Skeletal muscle tissue (tissue), 4 donors: ENCODE measurements around the gene INTS1. TPM values are rescaled to one million over a fixed set of nuclear protein-coding genes. Genes with fewer than 3 reads are reported as not detected.

Source experiments
- H3K27ac ChIP-seq: one replicate; pipeline ENCODE4 v1.7.0; 2013; ENCODE audit warnings: mild to moderate bottlenecking, low read depth, low read length, inconsistent platforms
- H3K27me3 ChIP-seq, 3 donors: one replicate each; pipeline ENCODE4 v1.7.0; 2013; ENCODE audit warnings: low read length in 3 of 3; ENCODE audit not compliant: control insufficient read depth in 3 of 3, insufficient read depth in 3 of 3
- H3K36me3 ChIP-seq, 3 donors: one replicate each; pipeline ENCODE4 v1.7.0; 2013; ENCODE audit warnings: low read length in 3 of 3; ENCODE audit not compliant: control insufficient read depth in 3 of 3, insufficient read depth in 3 of 3
- H3K4me1 ChIP-seq, 3 donors: one replicate each; pipeline ENCODE4 v1.7.0; 2013; ENCODE audit warnings: low read length in 3 of 3, mild to moderate bottlenecking in 3 of 3; ENCODE audit not compliant: control insufficient read depth in 3 of 3, insufficient read depth in 3 of 3
- H3K4me3 ChIP-seq, 3 donors: one replicate each; pipeline ENCODE4 v1.7.0; 2013; ENCODE audit warnings: low read length in 3 of 3
- H3K9ac ChIP-seq, 3 donors: one replicate each; pipeline ENCODE4 v1.7.0; 2013; ENCODE audit warnings: low read length in 3 of 3, mild to moderate bottlenecking in 3 of 3, moderate library complexity in 2 of 3, low read depth in 1 of 3
- H3K9me3 ChIP-seq, 3 donors: one replicate each; pipeline ENCODE4 v1.7.0; 2013; ENCODE audit warnings: low read length in 3 of 3; ENCODE audit not compliant: control insufficient read depth in 3 of 3
- total RNA-seq: library from RNA; depleted of rRNA; stranded (reverse); fragments of >200 nt; gene quantifications from one replicate; pipeline ENCODE4 v1.2.3, GENCODE V29; 2014
- donor health status: Osteomylitis.

INTS1 gene
- total RNA-seq, 1 donor from 2014 or later, result 16.7 TPM

DNA sequence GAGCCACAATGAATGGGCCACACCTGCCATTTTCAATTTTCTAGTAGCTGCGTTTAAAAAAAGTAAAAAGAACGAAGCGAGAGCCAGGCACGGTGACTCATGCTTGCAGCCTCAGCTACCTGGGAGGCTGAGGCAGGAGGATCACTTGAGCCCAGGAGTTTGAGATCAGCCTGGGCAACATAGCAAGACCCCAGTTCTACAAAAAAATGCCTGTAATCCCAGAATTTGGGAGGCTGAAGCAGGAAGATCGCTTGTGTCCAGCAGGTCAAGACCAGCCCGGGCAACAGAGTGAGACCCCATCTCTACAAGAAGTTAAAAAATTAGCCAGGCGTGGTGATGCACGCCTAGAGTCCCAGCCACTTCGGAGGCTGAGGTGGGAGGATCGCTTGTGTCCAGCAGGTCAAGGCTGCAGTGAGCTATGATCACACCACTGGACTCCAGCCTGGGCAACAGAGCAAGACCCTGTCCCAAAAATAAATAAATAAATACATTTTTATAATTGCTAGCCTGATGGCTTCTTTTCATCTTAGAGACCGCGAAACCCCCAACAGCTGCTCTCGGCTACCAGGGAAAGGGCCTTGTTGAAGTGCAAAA lies 77.0 kb downstream of the INTS1 start:
- Histone ChIP-seq H3K27me3 (peaks cover 33 to 52% (median 51%) of the 10 kb centered on the region in 3 donors), H3K36me3 (no peaks in the 10 kb centered on the region), H3K9ac (no peak overlapping the region)

DNA sequence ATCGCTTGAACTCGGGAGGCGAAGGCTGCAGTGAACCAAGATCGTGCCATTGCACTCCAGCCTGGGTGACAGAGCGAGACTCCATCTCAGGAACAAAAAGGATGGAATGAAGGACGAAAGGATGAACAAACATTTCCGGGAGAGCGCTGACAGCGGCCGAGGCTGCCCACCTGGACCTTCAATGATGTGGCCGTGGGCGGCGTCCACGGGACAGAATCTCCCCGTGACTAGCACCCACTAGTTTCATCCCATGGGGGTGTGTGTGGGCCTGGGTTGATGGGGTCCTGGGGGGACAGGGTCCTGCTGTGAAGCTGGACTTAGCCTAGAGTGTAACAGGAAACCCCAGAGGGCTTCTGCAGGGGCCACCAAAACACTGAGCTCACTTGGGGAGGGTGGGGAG lies 77.7 kb downstream of the INTS1 start:
- Histone ChIP-seq H3K27me3 (peaks cover 36 to 56% (median 52%) of the 10 kb centered on the region in 3 donors), H3K27ac (no peak overlapping the region), H3K4me3 (no peak overlapping the region), H3K4me1 (peaks cover 0 to 3% (median 0%) of the 10 kb centered on the region in 3 donors), H3K9me3 (no peaks in the 10 kb centered on the region), H3K9ac (no peak overlapping the region), H3K36me3 (no peaks in the 10 kb centered on the region)

More for the DNA sequence above, 77.0 kb downstream of the INTS1 start:
- peaks cover 0 to 3% (median 3%) of the 10 kb centered on the region in 3 donors for H3K4me1 ChIP-seq
- H3K27ac ChIP-seq, result no peak overlapping the region
- H3K9me3 ChIP-seq, result no peaks in the 10 kb centered on the region
- H3K4me3 ChIP-seq, result no peak overlapping the region

DNA sequence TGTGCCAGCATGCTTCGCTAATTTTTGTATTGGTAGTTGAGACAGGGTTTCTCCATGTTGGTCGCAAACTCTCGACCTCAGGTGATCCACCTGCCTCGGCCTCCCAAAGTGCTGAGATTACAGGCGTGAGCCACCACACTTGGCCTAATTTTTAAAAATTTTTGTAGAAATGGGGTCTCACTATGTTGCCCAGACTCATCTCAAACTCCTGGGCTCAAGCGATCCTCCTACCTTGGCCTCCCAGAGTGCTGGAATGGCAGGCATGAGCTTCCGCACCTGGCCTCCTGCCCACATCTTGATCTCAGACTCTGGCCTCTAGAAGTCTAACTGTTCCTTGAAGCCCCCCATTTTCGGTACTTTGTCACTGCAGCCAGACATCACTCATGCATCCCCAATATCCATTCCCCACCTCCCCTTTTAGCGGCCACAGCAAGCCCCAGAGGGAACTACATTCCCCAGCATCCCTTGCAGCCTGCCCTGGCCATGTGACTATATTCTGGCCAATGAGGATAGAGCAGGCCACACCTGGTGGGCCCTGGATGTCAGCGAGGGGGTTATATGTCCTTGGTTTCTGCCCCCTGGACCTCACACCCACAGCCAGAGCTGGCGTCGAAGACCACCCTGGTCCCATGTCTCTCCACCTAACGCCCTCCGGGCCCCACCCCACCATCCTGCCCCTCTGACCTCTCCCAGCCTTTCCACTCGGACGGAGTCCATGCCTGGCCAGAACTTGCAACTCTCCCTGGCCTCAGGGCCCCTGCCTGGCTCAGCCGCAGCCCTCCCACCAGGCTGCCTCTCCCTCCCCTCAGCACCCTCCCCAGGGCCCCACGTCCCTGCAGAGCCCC lies 78.7 kb downstream of the INTS1 start:
- peaks cover 39 to 54% (median 52%) of the 10 kb centered on the region in 3 donors for H3K27me3 ChIP-seq
- no peaks in the 10 kb centered on the region for H3K36me3 ChIP-seq
- no peaks in the 10 kb centered on the region for H3K9me3 ChIP-seq

DNA sequence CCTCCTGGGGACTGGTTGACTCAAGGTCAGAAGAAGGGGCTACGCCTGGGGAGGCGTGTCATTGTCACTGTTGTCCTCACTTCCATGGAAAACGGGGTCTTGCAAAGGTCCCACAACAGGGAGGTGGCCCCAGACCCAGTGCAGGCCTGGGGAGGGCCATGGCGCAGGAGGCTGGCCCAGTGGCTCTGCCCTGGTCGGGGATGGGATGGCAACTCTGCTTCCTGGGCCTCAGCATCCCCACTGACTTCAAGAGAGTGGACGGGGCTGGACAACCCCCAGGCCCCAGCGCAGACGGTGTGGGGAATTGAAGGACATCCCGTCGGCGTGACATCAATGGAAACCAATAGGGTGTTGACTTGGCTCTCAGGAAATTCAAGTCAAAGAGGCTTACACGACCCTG lies 80.1 kb downstream of the INTS1 start:
- no peak overlapping the region for H3K9ac ChIP-seq
- H3K4me3 ChIP-seq, result no peak overlapping the region
- peaks cover 37 to 50% (median 46%) of the 10 kb centered on the region in 3 donors for H3K27me3 ChIP-seq
- peaks cover 0 to 3% (median 0%) of the 10 kb centered on the region in 3 donors for H3K4me1 ChIP-seq
- no peaks in the 10 kb centered on the region for H3K9me3 ChIP-seq
- H3K36me3 ChIP-seq, result no peaks in the 10 kb centered on the region
- H3K27ac ChIP-seq, result no peak overlapping the region

More for the DNA sequence above, 78.7 kb downstream of the INTS1 start:
- Histone ChIP-seq H3K9ac (no peak overlapping the region), H3K4me1 (peaks cover 0 to 3% (median 0%) of the 10 kb centered on the region in 3 donors), H3K4me3 (no peak overlapping the region), H3K27ac (no peak overlapping the region)

DNA sequence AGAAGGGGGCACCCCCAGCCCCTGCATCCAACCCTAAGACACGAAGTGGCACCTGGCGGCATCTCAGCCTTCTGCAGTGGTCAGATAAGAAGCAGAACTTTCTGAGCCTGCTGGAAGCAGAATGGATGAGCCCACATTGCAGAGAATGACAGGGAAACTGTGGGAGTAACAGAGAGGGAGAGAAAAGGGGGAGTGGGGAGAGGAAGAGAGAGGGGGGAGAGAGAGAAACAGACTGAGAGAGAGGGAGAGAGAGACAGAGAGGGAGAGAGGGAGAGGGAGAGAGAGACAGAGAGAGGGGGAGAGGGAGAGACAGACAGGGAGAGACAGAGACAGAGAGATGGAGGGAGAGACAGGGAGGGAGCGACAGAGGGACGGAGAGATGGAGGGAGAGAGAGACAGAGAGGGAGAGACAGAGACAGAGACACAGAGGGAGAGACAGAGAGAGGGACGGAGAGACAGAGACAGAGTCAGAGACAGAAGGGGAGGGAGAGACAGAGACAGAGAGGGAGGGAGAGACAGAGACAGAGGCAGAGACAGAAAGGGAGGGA lies 80.9 kb downstream of the INTS1 start:
- Histone ChIP-seq H3K4me1 (peaks cover 0 to 3% (median 0%) of the 10 kb centered on the region in 3 donors), H3K27me3 (peaks cover 37 to 47% (median 44%) of the 10 kb centered on the region in 3 donors), H3K4me3 (no peak overlapping the region), H3K9ac (no peak overlapping the region), H3K36me3 (no peaks in the 10 kb centered on the region), H3K9me3 (no peaks in the 10 kb centered on the region), H3K27ac (no peak overlapping the region)

DNA sequence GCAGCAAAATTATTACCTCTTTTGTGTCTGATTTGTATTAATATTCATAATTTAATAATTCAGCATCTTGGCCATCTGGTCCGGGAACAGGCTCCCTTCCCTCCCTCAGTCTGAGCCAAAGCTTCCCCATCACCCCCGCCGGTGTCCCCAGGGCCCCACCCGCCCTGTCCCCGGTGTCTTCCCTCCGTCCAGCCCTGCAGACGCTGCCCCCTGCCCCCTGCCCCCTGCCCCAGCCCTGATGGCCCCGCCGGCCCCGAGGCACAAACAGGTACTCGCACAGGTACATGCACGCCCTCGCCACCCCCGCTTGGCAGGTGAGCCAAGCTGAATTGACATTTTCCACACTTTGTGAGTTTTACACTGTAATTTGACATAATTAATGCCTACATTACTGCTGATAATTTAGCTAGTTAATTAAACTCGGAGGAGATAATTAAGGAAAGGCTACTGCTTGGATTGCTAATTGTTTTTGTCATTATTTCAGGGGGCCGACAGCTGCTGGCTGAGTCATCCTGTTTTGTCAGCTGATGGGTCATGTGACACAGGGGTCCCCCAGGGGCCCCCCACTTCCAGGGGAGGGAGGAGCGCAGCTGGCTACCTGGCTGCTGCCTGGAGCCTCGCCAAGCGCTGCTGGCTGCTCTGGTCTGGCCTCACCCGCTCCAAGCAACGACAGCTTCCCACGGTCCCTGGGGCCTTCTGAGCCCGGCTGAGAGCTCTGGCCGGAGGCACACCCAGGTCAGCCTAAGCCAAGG lies 81.5 kb downstream of the INTS1 start:
- no peak overlapping the region for H3K9ac ChIP-seq
- peaks cover 0 to 3% (median 0%) of the 10 kb centered on the region in 3 donors for H3K4me1 ChIP-seq
- H3K36me3 ChIP-seq, result no peaks in the 10 kb centered on the region
- no peak overlapping the region for H3K4me3 ChIP-seq
- peaks cover 37 to 50% (median 46%) of the 10 kb centered on the region in 3 donors for H3K27me3 ChIP-seq
- no peaks in the 10 kb centered on the region for H3K9me3 ChIP-seq
- H3K27ac ChIP-seq, result no peak overlapping the region

DNA sequence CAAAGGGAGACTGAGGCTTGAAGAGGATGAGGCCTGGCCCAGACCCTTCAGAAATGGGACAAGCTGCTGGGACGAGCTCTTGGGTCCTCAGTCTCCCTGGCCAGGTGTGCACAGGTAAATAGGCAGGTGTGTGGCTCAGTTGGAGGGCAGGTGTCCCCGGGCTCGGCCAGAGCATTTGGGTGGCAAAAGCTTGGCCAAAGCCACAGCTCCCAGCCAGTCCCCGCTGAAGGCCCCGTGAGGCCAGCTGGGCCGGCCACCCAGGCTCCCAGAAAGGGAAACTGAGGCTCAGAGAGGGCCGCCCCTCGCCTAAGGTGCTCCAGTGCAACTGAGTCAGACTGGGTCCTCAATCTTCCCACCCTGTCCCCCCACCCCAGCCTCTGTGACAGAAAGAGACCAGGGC lies 82.2 kb downstream of the INTS1 start:
- peaks cover 0 to 3% (median 0%) of the 10 kb centered on the region in 3 donors for H3K4me1 ChIP-seq
- H3K27ac ChIP-seq, result no peak overlapping the region
- no peaks in the 10 kb centered on the region for H3K9me3 ChIP-seq
- H3K27me3 ChIP-seq, result peaks cover 37 to 54% (median 46%) of the 10 kb centered on the region in 3 donors
- H3K4me3 ChIP-seq, result no peak overlapping the region
- no peaks in the 10 kb centered on the region for H3K36me3 ChIP-seq
- H3K9ac ChIP-seq, result no peak overlapping the region

DNA sequence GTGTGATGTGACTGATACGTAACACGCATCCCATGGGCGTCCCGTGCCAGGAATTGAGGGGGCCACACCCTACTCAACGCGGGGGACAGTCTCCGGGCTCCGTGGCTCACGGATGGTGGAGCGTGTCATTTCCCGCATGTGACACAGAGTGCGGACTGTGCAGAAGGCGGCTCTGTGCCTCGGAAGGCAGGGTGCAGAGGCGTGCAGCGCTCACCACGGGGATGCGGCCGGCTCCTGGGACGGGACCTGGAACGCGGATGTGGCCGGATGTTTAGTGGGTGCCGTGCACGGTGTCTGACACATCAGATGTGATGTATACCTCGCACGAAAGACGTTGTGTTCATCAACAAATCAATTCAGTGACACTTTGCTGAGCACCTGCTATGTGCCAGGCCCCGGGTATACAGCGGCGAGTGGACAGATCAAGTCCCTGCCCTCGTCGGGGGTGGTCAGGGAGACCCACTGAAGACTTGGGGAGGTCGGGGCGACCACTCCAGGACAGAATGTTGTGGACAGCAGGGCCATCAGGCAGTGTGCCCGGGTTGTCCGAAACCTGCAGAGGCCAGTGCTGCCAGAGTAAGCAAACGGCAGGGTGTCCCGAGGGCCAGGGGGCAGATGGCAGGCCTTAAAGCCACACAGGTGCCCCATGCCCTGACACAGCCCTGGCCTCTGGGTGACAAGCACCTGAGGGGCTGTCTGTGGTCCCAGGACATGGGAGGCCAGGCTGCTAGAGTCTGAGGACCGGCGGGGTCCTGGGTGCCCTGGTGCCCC lies 83.0 kb downstream of the INTS1 start:
- Histone ChIP-seq H3K9ac (no peak overlapping the region), H3K27me3 (peaks cover 42 to 55% (median 46%) of the 10 kb centered on the region in 3 donors), H3K27ac (no peak overlapping the region), H3K4me1 (peaks cover 0 to 3% (median 0%) of the 10 kb centered on the region in 3 donors), H3K36me3 (no peaks in the 10 kb centered on the region), H3K9me3 (no peaks in the 10 kb centered on the region), H3K4me3 (no peak overlapping the region)
